Hepatocyte (in vitro differentiated cells): ENCODE results near the gene NIPAL3.

ENCODE experiments used
- CTCF ChIP-seq: fragments of 200-600 bp; sonication (generic); IDR thresholded peaks from 2 replicates; pipeline ENCODE4 v1.5.1; 2016; ENCODE audit warnings: antibody characterized with exemption, mild to moderate bottlenecking; ENCODE audit not compliant: poor library complexity
- EZH2 ChIP-seq: fragments of 200-600 bp; sonication (generic); IDR thresholded peaks from 2 replicates; pipeline ENCODE4 v1.6.1; 2016; ENCODE audit warnings: antibody characterized with exemption, mild to moderate bottlenecking, borderline replicate concordance
- EZH2phosphoT487 ChIP-seq: fragments of 200-600 bp; sonication (generic); IDR thresholded peaks from one replicate; pipeline ENCODE4 v1.6.1; 2018; ENCODE audit warnings: antibody characterized with exemption, mild to moderate bottlenecking, low read depth, moderate library complexity; ENCODE audit not compliant: unreplicated experiment, severe bottlenecking

- TF ChIP-seq CTCF: no peak
- TF ChIP-seq EZH2phosphoT487: no peak
- TF ChIP-seq EZH2: no peak
Observed at GRCh38 chr1:24411963-24412362, 3.6 kb upstream of the NIPAL3 start.
